GM12878 (cell line): ENCODE data around the gene PRKCE.

Source experiments
- BMI1 ChIP-seq: fragments of 450-650 bp; IDR thresholded peaks from 2 replicates; pipeline ENCODE4 v1.6.1; 2016; ENCODE audit warnings: mild to moderate bottlenecking, moderate library complexity, borderline replicate concordance
- EGR1 ChIP-seq, 2 experiments: IDR thresholded peaks; 1 replicate in 1 of 2; 2 replicates in 1 of 2; pipeline ENCODE4 v1.6.1; 2011 to 2012; ENCODE audit warnings: low read depth in 2 of 2, low read length in 2 of 2, borderline replicate concordance in 1 of 2, mild to moderate bottlenecking in 1 of 2, moderate library complexity in 1 of 2
- EP300 ChIP-seq, 2 experiments: fragments of 150-350 bp in 1 of 2; IDR thresholded peaks; 2 replicates each; pipeline ENCODE4 v1.6.1; 2011 to 2012; ENCODE audit warnings: low read depth in 2 of 2, low read length in 2 of 2, borderline replicate concordance in 1 of 2, improper control_type of control experiment in 1 of 2, inconsistent platforms in 1 of 2; ENCODE audit not compliant: control insufficient read depth in 1 of 2
- POLR2AphosphoS5 ChIP-seq: IDR thresholded peaks from 2 replicates; pipeline ENCODE4 v1.6.1; 2011; ENCODE audit warnings: mild to moderate bottlenecking, low read length, inconsistent platforms
- WRNIP1 ChIP-seq: IDR thresholded peaks from 2 replicates; pipeline ENCODE4 v1.6.1; 2011; ENCODE audit warnings: low read depth, low read length, improper control_type of control experiment, borderline replicate concordance
- YBX1 ChIP-seq: fragments of 450-650 bp; IDR thresholded peaks from 2 replicates; pipeline ENCODE4 v1.6.1; 2016; ENCODE audit warnings: antibody characterized with exemption
- ZNF274 ChIP-seq: IDR thresholded peaks from one replicate; pipeline ENCODE4 v1.8.0; 2011; ENCODE audit not compliant: insufficient read length, insufficient read depth

GRCh38 chr2:45818591-45818990 lies 167.1 kb downstream of the PRKCE start:
- TF ChIP-seq EP300 (IDR thresholded peaks at IDR 0.05; ENCODE audit: borderline replicate concordance in 1 of 2, control insufficient read depth in 1 of 2, low read depth in 2 of 2, low read length in 2 of 2): no peak
- TF ChIP-seq POLR2AphosphoS5: no peak
- no peak for TF ChIP-seq YBX1
- no peak for TF ChIP-seq ZNF274
- TF ChIP-seq BMI1: no peak
- no peak for TF ChIP-seq EGR1 (IDR thresholded peaks at IDR 0.05; ENCODE audit: borderline replicate concordance in 1 of 2, low read depth in 2 of 2, low read length in 2 of 2)
- TF ChIP-seq WRNIP1: no peak
